ENCODE measurements around the gene ADAMTS8. TPM values are rescaled to one million over a fixed set of nuclear protein-coding genes. Genes with fewer than 3 reads are reported as not detected.
A peak's percentile ranks its signal among the peaks of the same experiment; 100 is the strongest.

Gene ADAMTS8
- total RNA-seq, 1 donor from 2014 or later, result 4.8 TPM

DNA sequence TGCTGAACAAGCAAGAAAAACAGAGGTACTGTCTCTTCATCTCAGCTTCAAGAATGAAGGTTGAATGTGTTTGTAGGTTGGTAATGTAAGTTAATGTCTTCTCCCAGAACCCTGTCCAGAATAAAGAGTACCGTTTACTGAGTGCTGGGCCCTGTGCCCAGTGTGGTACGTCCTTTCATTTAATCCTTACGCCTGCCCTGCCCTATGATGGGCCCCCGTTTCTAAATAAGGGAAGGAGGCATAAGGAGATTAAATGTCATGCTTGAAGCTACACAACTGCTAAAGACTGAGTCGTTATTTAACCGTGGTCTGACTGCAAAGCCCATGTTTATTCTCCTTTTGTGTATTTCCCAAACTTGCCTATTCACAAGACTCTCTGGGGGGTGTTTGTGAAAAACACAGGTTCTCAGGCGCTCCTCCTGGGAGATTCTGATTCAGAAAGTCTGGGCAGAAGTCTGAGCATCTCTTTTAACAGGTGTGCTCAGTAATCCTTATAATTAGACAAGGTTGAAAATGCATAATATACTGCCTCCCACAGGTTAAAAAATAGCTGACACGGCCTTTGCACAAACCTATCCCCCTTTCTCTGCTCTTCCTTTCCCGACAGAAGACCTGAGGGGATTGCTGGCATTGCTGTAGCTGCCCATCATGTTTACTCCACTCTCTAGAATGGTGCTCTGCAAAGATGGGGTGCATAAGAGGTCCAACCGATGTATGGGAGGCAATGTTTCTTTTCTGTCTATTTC, 57.4 kb downstream of the ADAMTS8 start:
- TF ChIP-seq CTCF (conservative IDR thresholded peaks at IDR 0.05), result no peak
- no peaks in the 10 kb centered on the region for H3K9me3 Mint-ChIP-seq
- no peaks in the 10 kb centered on the region for H3K27me3 Mint-ChIP-seq
- H3K27ac Mint-ChIP-seq, result no peak overlapping the region
- H3K4me3 Mint-ChIP-seq, result no peak overlapping the region
- no peaks in the 10 kb centered on the region for H3K36me3 Mint-ChIP-seq
- H3K4me1 Mint-ChIP-seq (ENCODE audit: unreplicated experiment), result no peaks in the 10 kb centered on the region
- DNase-seq (ENCODE audit: extremely low spot score, unreplicated experiment), result peak; percentile 8

- no peak overlapping the region for H3K27ac Mint-ChIP-seq
- no peaks in the 10 kb centered on the region for H3K4me1 Mint-ChIP-seq (ENCODE audit: unreplicated experiment)
- no peaks in the 10 kb centered on the region for H3K27me3 Mint-ChIP-seq
- no peaks in the 10 kb centered on the region for H3K9me3 Mint-ChIP-seq
- TF ChIP-seq CTCF (conservative IDR thresholded peaks at IDR 0.05), result no peak
- no peaks in the 10 kb centered on the region for H3K36me3 Mint-ChIP-seq
- no peak overlapping the region for H3K4me3 Mint-ChIP-seq
- DNase-seq (ENCODE audit: extremely low spot score, unreplicated experiment), result no peak
Observed at GRCh38 chr11:130369713-130370112, 58.7 kb downstream of the ADAMTS8 start.

DNA sequence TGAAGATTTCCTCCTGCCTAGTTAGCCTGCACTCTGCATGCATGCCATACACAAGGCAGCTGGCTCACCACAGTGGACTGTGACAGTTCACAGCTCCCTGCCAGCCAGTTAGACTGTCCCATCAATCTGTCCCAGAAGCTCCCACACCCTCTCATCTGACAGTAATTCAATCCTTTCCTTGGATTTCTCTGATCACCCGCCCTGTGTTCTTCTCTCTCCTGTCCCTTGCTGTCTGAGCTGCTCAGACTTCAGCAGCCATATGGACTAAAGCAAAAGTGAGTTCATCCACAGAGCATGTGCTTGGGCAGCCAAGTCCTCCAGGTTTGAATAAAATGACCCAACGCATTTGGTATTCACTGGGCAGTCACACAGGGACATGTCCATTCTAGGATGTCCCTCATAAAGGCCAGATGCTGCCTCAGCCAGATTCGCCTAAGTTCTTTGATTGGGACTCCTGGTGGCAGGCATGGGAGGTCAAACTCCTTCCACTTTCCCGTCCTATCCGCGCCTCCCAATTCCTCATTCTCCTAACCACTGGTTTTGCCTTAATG, 59.2 kb downstream of the ADAMTS8 start:
- Mint-ChIP-seq H3K27ac (no peak overlapping the region), H3K9me3 (no peaks in the 10 kb centered on the region), H3K4me3 (no peak overlapping the region), H3K4me1 (ENCODE audit: unreplicated experiment) (no peaks in the 10 kb centered on the region), H3K36me3 (no peaks in the 10 kb centered on the region), H3K27me3 (no peaks in the 10 kb centered on the region)
- DNase-seq (ENCODE audit: extremely low spot score, unreplicated experiment), result no peak
- no peak for TF ChIP-seq CTCF (conservative IDR thresholded peaks at IDR 0.05)

DNA sequence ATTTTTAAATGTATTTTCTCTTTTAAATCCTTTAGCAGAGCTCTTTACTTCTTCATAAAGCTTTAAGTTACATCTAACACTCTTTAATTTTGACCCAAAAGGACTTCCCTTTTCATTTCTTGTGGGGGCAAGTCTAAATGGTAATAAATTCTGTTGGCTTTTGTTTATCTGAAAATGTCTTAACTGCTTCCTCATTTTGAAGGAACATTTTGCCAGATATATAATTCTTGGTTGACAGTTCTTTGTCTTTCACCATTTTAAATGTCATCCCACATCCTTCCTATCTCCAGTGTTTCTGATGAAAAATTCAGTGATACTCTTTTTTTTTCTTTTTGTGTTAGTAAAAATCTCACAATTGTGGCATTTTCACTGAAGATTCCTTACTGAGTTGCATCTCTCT, 69.0 kb downstream of the ADAMTS8 start:
- H3K27ac Mint-ChIP-seq, result no peak overlapping the region
- H3K36me3 Mint-ChIP-seq, result no peaks in the 10 kb centered on the region
- H3K4me1 Mint-ChIP-seq (ENCODE audit: unreplicated experiment), result no peaks in the 10 kb centered on the region
- no peak for DNase-seq (ENCODE audit: extremely low spot score, unreplicated experiment)
- no peaks in the 10 kb centered on the region for H3K9me3 Mint-ChIP-seq
- H3K27me3 Mint-ChIP-seq, result no peaks in the 10 kb centered on the region
- no peak for TF ChIP-seq CTCF (conservative IDR thresholded peaks at IDR 0.05)
- no peak overlapping the region for H3K4me3 Mint-ChIP-seq

GRCh38 chr11:130358398-130358797, 70.0 kb downstream of the ADAMTS8 start:
- H3K9me3 Mint-ChIP-seq, result no peaks in the 10 kb centered on the region
- no peak for TF ChIP-seq CTCF (conservative IDR thresholded peaks at IDR 0.05)
- no peak for DNase-seq (ENCODE audit: extremely low spot score, unreplicated experiment)
- no peaks in the 10 kb centered on the region for H3K27me3 Mint-ChIP-seq
- no peak overlapping the region for H3K4me3 Mint-ChIP-seq
- no peaks in the 10 kb centered on the region for H3K4me1 Mint-ChIP-seq (ENCODE audit: unreplicated experiment)
- no peak overlapping the region for H3K27ac Mint-ChIP-seq
- no peaks in the 10 kb centered on the region for H3K36me3 Mint-ChIP-seq

Other genes starting within 250 kb of the ADAMTS8 start
- gene ZBTB44, start 113.7 kb downstream of the ADAMTS8 start, total RNA-seq (ENCODE audit: low replicate concordance), result 29.7 and 37.3 TPM in 2 replicates
- 2.3 and 22.0 TPM in 2 replicates for gene ADAMTS15, start 20.0 kb upstream of the ADAMTS8 start, total RNA-seq (ENCODE audit: low replicate concordance)

All from type B pancreatic cell (in vitro differentiated cells).